ENCODE measurements around the gene QSOX1.

Gene QSOX1

GRCh38 chr1:180219776-180220175 is 65.1 kb downstream of the QSOX1 start:
- DNase-seq, result no peak

- DNase-seq, result no peak
These were observed 66.8 kb downstream of the QSOX1 start for GRCh38 chr1:180221462-180221861.

GRCh38 chr1:180224902-180225301 is 70.2 kb downstream of the QSOX1 start:
- DNase-seq, result no peak

GRCh38 chr1:180225403-180225802 is 70.7 kb downstream of the QSOX1 start:
- no peak for DNase-seq

- DNase-seq, result no peak
These were observed 73.4 kb downstream of the QSOX1 start for GRCh38 chr1:180227861-180228647.

- DNase-seq, result no peak
These were observed 74.2 kb downstream of the QSOX1 start for GRCh38 chr1:180228648-180229482.

- no peak for DNase-seq
These were observed 75.1 kb downstream of the QSOX1 start, which contains the start of gene LHX4 for GRCh38 chr1:180229483-180230415. Gene LHX4 (plus strand): TSS chr1:180230264. CDS start chr1:180230530, 266 bp downstream.

- DNase-seq, result no peak
These were observed 75.7 kb downstream of the QSOX1 start for GRCh38 chr1:180230416-180230790.

- peak; percentile 9 for DNase-seq
These were observed 76.3 kb downstream of the QSOX1 start for GRCh38 chr1:180230791-180231505.

- DNase-seq, result no peak
These were observed 76.8 kb downstream of the QSOX1 start for GRCh38 chr1:180231506-180231921.

GRCh38 chr1:180231936-180232335 is 77.3 kb downstream of the QSOX1 start:
- DNase-seq, result no peak

GRCh38 chr1:180232521-180233043 is 77.9 kb downstream of the QSOX1 start:
- DNase-seq, result no peak

GRCh38 chr1:180233191-180234011 is 78.7 kb downstream of the QSOX1 start:
- DNase-seq, result no peak

- DNase-seq, result no peak
These were observed 79.9 kb downstream of the QSOX1 start for GRCh38 chr1:180234369-180235076.

- DNase-seq, result no peak
These were observed 80.4 kb downstream of the QSOX1 start for GRCh38 chr1:180235077-180235501.

GRCh38 chr1:180235502-180236239 is 81.0 kb downstream of the QSOX1 start:
- no peak for DNase-seq

GRCh38 chr1:180236698-180237509 is 82.2 kb downstream of the QSOX1 start:
- DNase-seq, result no peak

GRCh38 chr1:180237869-180238476 is 83.3 kb downstream of the QSOX1 start:
- DNase-seq, result no peak

All from amniotic stem cell (primary cell).